Measurements from ENCODE around the gene ABL1. TPM values are rescaled to one million over a fixed set of nuclear protein-coding genes. Genes with fewer than 3 reads are reported as not detected.

Gene ABL1
- total and polyA plus RNA-seq, 2 of the 13 experiments (the other 11 are each of a cell fraction or from before 2014, with no cell fraction given): 10.8 to 20.4 TPM

- Histone ChIP-seq H3K4me3 (replicated peaks in 1 of 3; ENCODE audit: insufficient read depth in 1 of 3, low read depth in 2 of 3, low read length in 3 of 3) (no peak overlapping the region), H4K20me1 (ENCODE audit: insufficient read depth, low read length) (peaks cover 16% of the 10 kb centered on the region), H3K4me1 (ENCODE audit: insufficient read depth, low read length) (peaks cover 24% of the 10 kb centered on the region), H3K9ac (ENCODE audit: insufficient read depth, low read depth, low read length) (no peak overlapping the region), H3K27ac (ENCODE audit: extremely low read length, insufficient read depth, low read length) (no peak overlapping the region), H3K36me3 (replicated peaks in 1 of 2; ENCODE audit: control insufficient read depth in 1 of 2, insufficient read depth in 2 of 2, low read length in 2 of 2) (peaks cover 26 to 73% of the 10 kb centered on the region in 2 experiments), H3K79me2 (ENCODE audit: insufficient read depth, low read length) (no peaks in the 10 kb centered on the region), H3K4me2 (ENCODE audit: low read depth, low read length) (no peak overlapping the region), H3K9me3 (ENCODE audit: low read length) (no peaks in the 10 kb centered on the region), H2AFZ (ENCODE audit: low read length) (no peak overlapping the region), H3K27me3 (ENCODE audit: control insufficient read depth in 1 of 2, insufficient read depth in 2 of 2, low read length in 2 of 2) (no peaks in the 10 kb centered on the region)
- in situ Hi-C loops (cut with HindIII; ENCODE audit: extremely low pct_ligation_motif_present, low pct_unique_long_range_greater_than_20kb) (no loop called here), intact Hi-C loops (cut with micrococcal nuclease; ENCODE audit: unreplicated experiment) (loop anchor here (2.0 kb wide), 1 partner anchor 127 kb away; no protein-coding TSS in a partner anchor)
- TF ChIP-seq CEBPB (IDR thresholded peaks at IDR 0.05; ENCODE audit: borderline replicate concordance, low read depth, low read length): peak; percentile 61; the same call in 1 of the 2 replicates
- TF ChIP-seq TEAD3 (CRISPR knock-in tag; optimal IDR thresholded peaks at IDR 0.05; ENCODE audit: borderline replicate concordance): no peak
- peak; percentile 75 for TF ChIP-seq MNT (IDR thresholded peaks at IDR 0.05)
- no peak for DNase-seq (ENCODE audit: low spot score)
- 97% methylated on average over 10 of the region's 10 CpGs for WGBS (ENCODE audit: low lambda C conversion rate)
- no peak for ATAC-seq
- ChIA-PET CTCF (ENCODE audit: low intra/inter-chr PET ratio, low total read pairs) (no interaction called here), POLR2A (no interaction called here)
- BruUV-seq (replicated peaks): no TSS peak
- FAIRE-seq: no peak
Observed at GRCh38 chr9:130871395-130872062, 36.5 kb downstream of the ABL1 start.

DNA sequence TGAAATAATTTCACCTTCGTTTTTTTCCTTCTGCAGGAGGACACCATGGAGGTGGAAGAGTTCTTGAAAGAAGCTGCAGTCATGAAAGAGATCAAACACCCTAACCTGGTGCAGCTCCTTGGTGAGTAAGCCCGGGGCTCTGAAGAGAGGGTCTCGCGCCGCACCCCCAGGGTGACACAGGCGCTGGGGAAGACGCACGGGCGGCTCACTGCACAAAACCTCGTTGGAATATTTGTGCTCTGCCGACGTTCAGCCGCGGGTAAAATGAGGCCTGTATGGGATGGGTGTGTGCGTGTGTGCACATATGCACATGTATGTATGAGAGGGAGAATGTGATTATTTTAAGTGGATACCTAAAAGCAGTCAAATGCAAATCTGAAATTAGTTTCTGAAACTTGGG, 37.0 kb downstream of the ABL1 start:
- H3K36me3 ChIP-seq (replicated peaks in 1 of 2; ENCODE audit: control insufficient read depth in 1 of 2, insufficient read depth in 2 of 2, low read length in 2 of 2): peaks cover 28 to 74% of the 10 kb centered on the region in 2 experiments
- WGBS (ENCODE audit: low lambda C conversion rate): 98% methylated on average over 15 of the region's 15 CpGs
- no peak for ATAC-seq
- H2AFZ ChIP-seq (ENCODE audit: low read length): no peak overlapping the region
- no peak overlapping the region for H3K4me2 ChIP-seq (ENCODE audit: low read depth, low read length)
- POLR2A ChIA-PET: no interaction called here
- DNase-seq (ENCODE audit: low spot score): no peak
- H3K4me1 ChIP-seq (ENCODE audit: insufficient read depth, low read length): peaks cover 24% of the 10 kb centered on the region
- peaks cover 11% of the 10 kb centered on the region for H4K20me1 ChIP-seq (ENCODE audit: insufficient read depth, low read length)
- no peak overlapping the region for H3K4me3 ChIP-seq (replicated peaks in 1 of 3; ENCODE audit: insufficient read depth in 1 of 3, low read depth in 2 of 3, low read length in 3 of 3)
- BruUV-seq (replicated peaks): no TSS peak
- H3K9ac ChIP-seq (ENCODE audit: insufficient read depth, low read depth, low read length): no peak overlapping the region
- CTCF ChIA-PET (ENCODE audit: low intra/inter-chr PET ratio, low total read pairs): no interaction called here
- in situ Hi-C loops (cut with HindIII; ENCODE audit: extremely low pct_ligation_motif_present, low pct_unique_long_range_greater_than_20kb) (no loop called here), intact Hi-C loops (cut with micrococcal nuclease; ENCODE audit: unreplicated experiment) (no loop called here)
- no peak for FAIRE-seq
- H3K27me3 ChIP-seq (ENCODE audit: control insufficient read depth in 1 of 2, insufficient read depth in 2 of 2, low read length in 2 of 2): no peaks in the 10 kb centered on the region
- peak overlapping the region; percentile 57 for H3K27ac ChIP-seq (ENCODE audit: extremely low read length, insufficient read depth, low read length)
- H3K9me3 ChIP-seq (ENCODE audit: low read length): no peaks in the 10 kb centered on the region
- no peaks in the 10 kb centered on the region for H3K79me2 ChIP-seq (ENCODE audit: insufficient read depth, low read length)
- TF ChIP-seq ZNF446 (CRISPR knock-in tag; IDR thresholded peaks at IDR 0.05) (no peak), TBL1XR1 (IDR thresholded peaks at IDR 0.05; ENCODE audit: borderline replicate concordance, low read length, partially characterized antibody) (no peak), ZNF337 (CRISPR knock-in tag; IDR thresholded peaks at IDR 0.05; ENCODE audit: borderline replicate concordance, low read depth) (no peak), GATA4 (IDR thresholded peaks at IDR 0.05; ENCODE audit: borderline replicate concordance, low read depth) (no peak), KLF11 (CRISPR knock-in tag; IDR thresholded peaks at IDR 0.05) (no peak), NR2F6 (IDR thresholded peaks at IDR 0.05) (no peak), NR2F6 (CRISPR knock-in tag; IDR thresholded peaks at IDR 0.05) (no peak), YEATS2 (CRISPR knock-in tag; IDR thresholded peaks at IDR 0.05; ENCODE audit: borderline replicate concordance) (no peak)
- TF ChIP-seq, protein P1, sequence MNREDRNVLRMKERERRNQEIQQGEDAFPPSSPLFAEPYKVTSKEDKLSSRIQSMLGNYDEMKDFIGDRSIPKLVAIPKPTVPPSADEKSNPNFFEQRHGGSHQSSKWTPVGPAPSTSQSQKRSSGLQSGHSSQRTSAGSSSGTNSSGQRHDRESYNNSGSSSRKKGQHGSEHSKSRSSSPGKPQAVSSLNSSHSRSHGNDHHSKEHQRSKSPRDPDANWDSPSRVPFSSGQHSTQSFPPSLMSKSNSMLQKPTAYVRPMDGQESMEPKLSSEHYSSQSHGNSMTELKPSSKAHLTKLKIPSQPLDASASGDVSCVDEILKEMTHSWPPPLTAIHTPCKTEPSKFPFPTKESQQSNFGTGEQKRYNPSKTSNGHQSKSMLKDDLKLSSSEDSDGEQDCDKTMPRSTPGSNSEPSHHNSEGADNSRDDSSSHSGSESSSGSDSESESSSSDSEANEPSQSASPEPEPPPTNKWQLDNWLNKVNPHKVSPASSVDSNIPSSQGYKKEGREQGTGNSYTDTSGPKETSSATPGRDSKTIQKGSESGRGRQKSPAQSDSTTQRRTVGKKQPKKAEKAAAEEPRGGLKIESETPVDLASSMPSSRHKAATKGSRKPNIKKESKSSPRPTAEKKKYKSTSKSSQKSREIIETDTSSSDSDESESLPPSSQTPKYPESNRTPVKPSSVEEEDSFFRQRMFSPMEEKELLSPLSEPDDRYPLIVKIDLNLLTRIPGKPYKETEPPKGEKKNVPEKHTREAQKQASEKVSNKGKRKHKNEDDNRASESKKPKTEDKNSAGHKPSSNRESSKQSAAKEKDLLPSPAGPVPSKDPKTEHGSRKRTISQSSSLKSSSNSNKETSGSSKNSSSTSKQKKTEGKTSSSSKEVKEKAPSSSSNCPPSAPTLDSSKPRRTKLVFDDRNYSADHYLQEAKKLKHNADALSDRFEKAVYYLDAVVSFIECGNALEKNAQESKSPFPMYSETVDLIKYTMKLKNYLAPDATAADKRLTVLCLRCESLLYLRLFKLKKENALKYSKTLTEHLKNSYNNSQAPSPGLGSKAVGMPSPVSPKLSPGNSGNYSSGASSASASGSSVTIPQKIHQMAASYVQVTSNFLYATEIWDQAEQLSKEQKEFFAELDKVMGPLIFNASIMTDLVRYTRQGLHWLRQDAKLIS (CRISPR knock-in tag; IDR thresholded peaks at IDR 0.05): no peak

Data from HepG2 (cell line).